ENCODE data around the gene LDLRAD4.

Gene LDLRAD4

DNA sequence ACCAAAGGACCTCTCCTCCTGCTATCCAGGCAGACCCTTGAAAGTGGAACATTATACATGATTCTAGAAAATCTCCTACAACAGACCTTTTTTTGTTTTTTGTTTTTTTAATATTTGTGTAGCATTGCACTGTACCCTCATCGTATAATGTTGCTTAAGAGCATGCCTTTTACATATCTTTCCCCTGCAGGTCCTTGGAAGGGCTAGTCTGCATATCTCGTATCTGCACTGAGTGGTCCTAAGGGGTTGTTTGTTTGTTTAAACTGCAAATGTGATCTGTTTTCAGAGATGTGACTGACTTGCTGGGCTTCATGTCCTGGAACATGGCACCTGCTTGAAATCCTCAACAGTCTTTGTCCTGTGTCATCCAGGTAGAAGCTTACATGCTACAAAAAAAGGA is 303.7 kb downstream of the LDLRAD4 start:
- no peaks in the 10 kb centered on the region for H3K27me3 ChIP-seq (ENCODE audit: insufficient read depth, poor library complexity, severe bottlenecking)
- no peak for DNase-seq (ENCODE audit: low read depth in 1 of 2, low spot score in 1 of 2)
- H3K4me3 ChIP-seq (replicated peaks; ENCODE audit: insufficient read depth, low read length) = no peak overlapping the region
- TF ChIP-seq GABPA (IDR thresholded peaks at IDR 0.05; ENCODE audit: low read depth) (no peak), SPI1 (IDR thresholded peaks at IDR 0.05; ENCODE audit: borderline replicate concordance, low read depth) (no peak), POLR2AphosphoS5 (IDR thresholded peaks at IDR 0.05; ENCODE audit: low read depth) (no peak)
- TF ChIP-seq, protein P1, sequence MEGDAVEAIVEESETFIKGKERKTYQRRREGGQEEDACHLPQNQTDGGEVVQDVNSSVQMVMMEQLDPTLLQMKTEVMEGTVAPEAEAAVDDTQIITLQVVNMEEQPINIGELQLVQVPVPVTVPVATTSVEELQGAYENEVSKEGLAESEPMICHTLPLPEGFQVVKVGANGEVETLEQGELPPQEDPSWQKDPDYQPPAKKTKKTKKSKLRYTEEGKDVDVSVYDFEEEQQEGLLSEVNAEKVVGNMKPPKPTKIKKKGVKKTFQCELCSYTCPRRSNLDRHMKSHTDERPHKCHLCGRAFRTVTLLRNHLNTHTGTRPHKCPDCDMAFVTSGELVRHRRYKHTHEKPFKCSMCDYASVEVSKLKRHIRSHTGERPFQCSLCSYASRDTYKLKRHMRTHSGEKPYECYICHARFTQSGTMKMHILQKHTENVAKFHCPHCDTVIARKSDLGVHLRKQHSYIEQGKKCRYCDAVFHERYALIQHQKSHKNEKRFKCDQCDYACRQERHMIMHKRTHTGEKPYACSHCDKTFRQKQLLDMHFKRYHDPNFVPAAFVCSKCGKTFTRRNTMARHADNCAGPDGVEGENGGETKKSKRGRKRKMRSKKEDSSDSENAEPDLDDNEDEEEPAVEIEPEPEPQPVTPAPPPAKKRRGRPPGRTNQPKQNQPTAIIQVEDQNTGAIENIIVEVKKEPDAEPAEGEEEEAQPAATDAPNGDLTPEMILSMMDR (IDR thresholded peaks at IDR 0.05; ENCODE audit: insufficient read depth, low read length) = no peak
- TF ChIP-seq, protein P2, sequence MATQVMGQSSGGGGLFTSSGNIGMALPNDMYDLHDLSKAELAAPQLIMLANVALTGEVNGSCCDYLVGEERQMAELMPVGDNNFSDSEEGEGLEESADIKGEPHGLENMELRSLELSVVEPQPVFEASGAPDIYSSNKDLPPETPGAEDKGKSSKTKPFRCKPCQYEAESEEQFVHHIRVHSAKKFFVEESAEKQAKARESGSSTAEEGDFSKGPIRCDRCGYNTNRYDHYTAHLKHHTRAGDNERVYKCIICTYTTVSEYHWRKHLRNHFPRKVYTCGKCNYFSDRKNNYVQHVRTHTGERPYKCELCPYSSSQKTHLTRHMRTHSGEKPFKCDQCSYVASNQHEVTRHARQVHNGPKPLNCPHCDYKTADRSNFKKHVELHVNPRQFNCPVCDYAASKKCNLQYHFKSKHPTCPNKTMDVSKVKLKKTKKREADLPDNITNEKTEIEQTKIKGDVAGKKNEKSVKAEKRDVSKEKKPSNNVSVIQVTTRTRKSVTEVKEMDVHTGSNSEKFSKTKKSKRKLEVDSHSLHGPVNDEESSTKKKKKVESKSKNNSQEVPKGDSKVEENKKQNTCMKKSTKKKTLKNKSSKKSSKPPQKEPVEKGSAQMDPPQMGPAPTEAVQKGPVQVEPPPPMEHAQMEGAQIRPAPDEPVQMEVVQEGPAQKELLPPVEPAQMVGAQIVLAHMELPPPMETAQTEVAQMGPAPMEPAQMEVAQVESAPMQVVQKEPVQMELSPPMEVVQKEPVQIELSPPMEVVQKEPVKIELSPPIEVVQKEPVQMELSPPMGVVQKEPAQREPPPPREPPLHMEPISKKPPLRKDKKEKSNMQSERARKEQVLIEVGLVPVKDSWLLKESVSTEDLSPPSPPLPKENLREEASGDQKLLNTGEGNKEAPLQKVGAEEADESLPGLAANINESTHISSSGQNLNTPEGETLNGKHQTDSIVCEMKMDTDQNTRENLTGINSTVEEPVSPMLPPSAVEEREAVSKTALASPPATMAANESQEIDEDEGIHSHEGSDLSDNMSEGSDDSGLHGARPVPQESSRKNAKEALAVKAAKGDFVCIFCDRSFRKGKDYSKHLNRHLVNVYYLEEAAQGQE (IDR thresholded peaks at IDR 0.05; ENCODE audit: insufficient replicate concordance, low read depth) = no peak
- no peak overlapping the region for H3K27ac ChIP-seq (replicated peaks)

DNA sequence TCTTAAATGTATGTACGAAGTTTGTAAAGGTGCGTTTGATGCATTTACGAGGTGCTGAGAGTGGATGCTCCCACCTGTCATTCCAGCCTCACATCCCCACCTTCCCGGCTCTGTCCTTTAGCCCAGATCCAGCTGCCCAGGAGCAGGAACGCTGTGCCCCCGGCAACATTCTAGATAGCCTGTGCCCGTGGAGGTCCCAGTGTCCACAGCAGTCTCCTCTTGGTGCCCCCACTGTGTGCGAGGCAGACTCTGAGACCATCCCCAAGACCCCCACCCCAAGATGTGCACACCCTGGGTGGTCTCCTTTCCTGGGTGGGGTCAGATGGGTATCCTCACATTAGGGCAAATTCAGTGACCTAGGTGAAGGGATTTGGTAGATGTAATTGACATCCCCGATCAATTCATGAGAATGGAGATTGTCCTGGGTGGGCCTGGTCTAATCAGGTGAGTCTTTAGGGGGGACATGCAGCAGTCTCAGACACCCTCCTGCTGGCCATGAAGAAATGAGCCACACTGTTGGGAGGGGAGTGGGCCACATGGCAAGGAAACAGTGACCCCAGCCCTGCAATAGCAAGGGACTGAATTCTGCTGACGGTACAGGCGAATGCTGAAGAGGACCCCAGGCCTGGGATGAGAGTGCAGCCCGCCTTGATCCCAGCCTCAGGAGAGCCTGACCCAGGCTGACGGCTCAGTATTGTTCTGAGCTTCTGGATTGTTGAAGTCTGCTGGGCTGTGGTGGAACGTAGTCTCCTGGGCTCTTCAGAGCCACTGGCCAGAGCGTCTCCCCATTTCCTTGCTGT is 304.5 kb downstream of the LDLRAD4 start:
- DNase-seq (ENCODE audit: low read depth in 1 of 2, low spot score in 1 of 2) = no peak
- Histone ChIP-seq H3K4me3 (replicated peaks; ENCODE audit: insufficient read depth, low read length) (no peak overlapping the region), H3K27ac (replicated peaks) (no peak overlapping the region), H3K27me3 (ENCODE audit: insufficient read depth, poor library complexity, severe bottlenecking) (no peaks in the 10 kb centered on the region)
- TF ChIP-seq POLR2AphosphoS5 (IDR thresholded peaks at IDR 0.05; ENCODE audit: low read depth) = no peak
- no peak for TF ChIP-seq GABPA (IDR thresholded peaks at IDR 0.05; ENCODE audit: low read depth)
- TF ChIP-seq, protein P2 (IDR thresholded peaks at IDR 0.05; ENCODE audit: insufficient replicate concordance, low read depth) = no peak
- TF ChIP-seq, protein P1 (IDR thresholded peaks at IDR 0.05; ENCODE audit: insufficient read depth, low read length) = no peak
- no peak for TF ChIP-seq SPI1 (IDR thresholded peaks at IDR 0.05; ENCODE audit: borderline replicate concordance, low read depth)

DNA sequence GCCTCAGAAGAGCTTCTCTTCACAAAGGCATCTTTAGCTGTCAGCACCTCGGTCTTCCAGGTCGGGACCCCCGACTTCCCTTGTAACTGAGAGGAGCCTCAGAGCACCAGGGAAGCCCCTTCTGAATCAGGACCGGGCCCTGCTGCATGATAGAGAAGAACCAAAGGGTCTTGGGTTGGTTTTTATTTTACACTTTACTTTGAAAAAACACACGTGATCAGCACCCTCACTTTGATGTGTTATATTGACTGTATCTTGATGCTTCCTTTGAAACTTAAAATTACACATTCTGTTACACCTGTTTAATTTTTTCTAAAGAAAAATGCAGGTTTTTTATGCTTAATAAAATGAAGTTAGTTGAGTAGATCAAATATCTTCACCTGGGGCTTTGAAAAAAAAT is 305.5 kb downstream of the LDLRAD4 start:
- no peak overlapping the region for H3K27ac ChIP-seq (replicated peaks)
- TF ChIP-seq POLR2AphosphoS5 (IDR thresholded peaks at IDR 0.05; ENCODE audit: low read depth) (no peak), GABPA (IDR thresholded peaks at IDR 0.05; ENCODE audit: low read depth) (no peak), SPI1 (IDR thresholded peaks at IDR 0.05; ENCODE audit: borderline replicate concordance, low read depth) (no peak)
- TF ChIP-seq, protein P1 (IDR thresholded peaks at IDR 0.05; ENCODE audit: insufficient read depth, low read length) = no peak
- TF ChIP-seq, protein P2 (IDR thresholded peaks at IDR 0.05; ENCODE audit: insufficient replicate concordance, low read depth) = no peak
- no peak for DNase-seq (ENCODE audit: low read depth in 1 of 2, low spot score in 1 of 2)
- no peak overlapping the region for H3K4me3 ChIP-seq (replicated peaks; ENCODE audit: insufficient read depth, low read length)
- H3K27me3 ChIP-seq (ENCODE audit: insufficient read depth, poor library complexity, severe bottlenecking) = no peaks in the 10 kb centered on the region

Measured in HL-60 (cell line).